ENCODE data around the gene NNAT. TPM values are rescaled to one million over a fixed set of nuclear protein-coding genes. Genes with fewer than 3 reads are reported as not detected.

Gene NNAT
- total RNA-seq, 1 donor from 2014 or later, result 0.54 TPM

DNA sequence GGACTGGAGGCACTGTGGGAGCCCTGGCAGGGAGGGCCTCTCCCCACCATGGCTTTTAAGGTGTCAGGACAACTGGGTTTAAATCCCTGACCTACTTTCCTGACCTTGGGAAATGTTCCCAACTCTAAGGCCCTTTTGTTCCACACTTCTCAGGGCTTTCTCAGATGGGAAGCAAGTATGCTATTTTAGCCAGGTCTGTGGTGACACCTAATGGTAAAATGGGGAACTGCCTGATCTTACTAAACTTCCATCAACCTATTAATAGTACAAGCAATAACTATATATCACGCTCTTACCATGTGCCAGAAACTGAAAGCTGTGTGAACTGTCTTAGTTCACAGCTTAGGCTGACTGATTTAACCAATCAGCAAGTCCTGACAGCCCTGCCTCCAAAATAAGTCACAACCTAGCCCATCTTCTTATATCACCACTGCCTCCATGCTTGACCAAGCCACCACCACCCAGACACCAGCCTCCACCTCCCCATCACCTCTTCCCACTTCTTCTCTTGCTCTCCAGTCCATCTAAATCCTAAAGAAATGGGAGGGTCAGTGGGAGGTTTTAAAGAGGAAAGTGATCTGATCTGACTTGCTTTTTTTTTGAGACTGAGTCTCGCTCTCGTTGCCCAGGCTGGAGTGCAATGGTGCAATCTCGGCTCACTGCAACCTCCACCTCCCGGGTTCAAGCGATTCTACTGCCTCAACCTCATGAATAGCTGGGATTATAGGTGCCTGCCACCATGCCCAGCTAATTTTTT is 13.5 kb downstream of the NNAT start:
- no peak overlapping the region for H3K4me3 Mint-ChIP-seq (ENCODE audit: unreplicated experiment)

DNA sequence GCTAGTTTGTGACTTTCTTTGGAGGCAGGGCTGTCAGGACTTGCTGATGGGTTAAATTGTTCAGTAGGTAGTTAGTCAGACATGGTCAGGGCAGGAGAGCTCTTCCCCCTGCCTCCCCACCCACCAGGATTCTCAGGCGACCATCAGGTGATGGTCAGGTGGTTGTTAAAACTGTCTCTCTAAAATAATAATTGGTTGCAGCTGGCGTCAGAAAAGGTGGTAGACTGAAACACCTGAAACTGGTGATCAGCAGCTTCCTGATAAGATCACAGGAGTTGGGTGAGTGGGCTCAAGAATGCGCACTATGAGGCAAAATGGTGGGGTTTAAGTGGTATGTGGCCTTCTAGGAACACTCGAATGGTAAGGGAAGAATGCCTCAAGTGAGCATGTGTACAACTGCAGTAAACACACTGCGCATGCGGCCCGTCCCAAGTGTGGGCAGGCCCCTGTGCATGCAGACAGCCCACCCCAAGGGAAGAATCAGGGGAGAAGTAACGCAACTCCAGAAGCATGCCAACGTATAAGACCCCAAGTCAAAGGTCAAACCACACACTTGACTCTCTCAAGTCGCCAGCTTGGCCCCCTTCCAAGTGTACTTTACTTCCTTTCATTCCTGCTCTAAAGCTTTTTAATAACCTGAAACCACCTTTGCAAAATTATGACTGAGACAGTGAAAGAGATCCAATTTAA is 14.5 kb downstream of the NNAT start:
- DNase-seq (ENCODE audit: low spot score), result no peak
- peaks cover 22% of the 10 kb centered on the region for H3K4me1 Mint-ChIP-seq (ENCODE audit: unreplicated experiment)
- H3K27me3 Mint-ChIP-seq (ENCODE audit: unreplicated experiment), result no peaks in the 10 kb centered on the region
- no peaks in the 10 kb centered on the region for H3K36me3 Mint-ChIP-seq (ENCODE audit: low read depth, unreplicated experiment)
- no peak overlapping the region for H3K27ac Mint-ChIP-seq (ENCODE audit: unreplicated experiment)
- TF ChIP-seq CTCF (IDR thresholded peaks at IDR 0.05; ENCODE audit: unreplicated experiment), result no peak
- no peak overlapping the region for H3K4me3 Mint-ChIP-seq (ENCODE audit: unreplicated experiment)
- H3K9me3 Mint-ChIP-seq (ENCODE audit: unreplicated experiment), result no peaks in the 10 kb centered on the region

More for the DNA sequence above, 13.5 kb downstream of the NNAT start:
- no peaks in the 10 kb centered on the region for H3K9me3 Mint-ChIP-seq (ENCODE audit: unreplicated experiment)
- TF ChIP-seq CTCF (IDR thresholded peaks at IDR 0.05; ENCODE audit: unreplicated experiment), result peak; percentile 84
- H3K27me3 Mint-ChIP-seq (ENCODE audit: unreplicated experiment), result no peaks in the 10 kb centered on the region
- H3K27ac Mint-ChIP-seq (ENCODE audit: unreplicated experiment), result no peak overlapping the region
- peak; percentile 69 for DNase-seq (ENCODE audit: low spot score)
- no peaks in the 10 kb centered on the region for H3K36me3 Mint-ChIP-seq (ENCODE audit: low read depth, unreplicated experiment)
- peaks cover 17% of the 10 kb centered on the region for H3K4me1 Mint-ChIP-seq (ENCODE audit: unreplicated experiment)

GRCh38 chr20:37537505-37537904 is 16.5 kb downstream of the NNAT start:
- Mint-ChIP-seq H3K36me3 (ENCODE audit: low read depth, unreplicated experiment) (no peaks in the 10 kb centered on the region), H3K27ac (ENCODE audit: unreplicated experiment) (no peak overlapping the region), H3K9me3 (ENCODE audit: unreplicated experiment) (no peaks in the 10 kb centered on the region), H3K4me1 (ENCODE audit: unreplicated experiment) (peaks cover 27% of the 10 kb centered on the region), H3K4me3 (ENCODE audit: unreplicated experiment) (no peak overlapping the region), H3K27me3 (ENCODE audit: unreplicated experiment) (no peaks in the 10 kb centered on the region)
- no peak for DNase-seq (ENCODE audit: low spot score)
- no peak for TF ChIP-seq CTCF (IDR thresholded peaks at IDR 0.05; ENCODE audit: unreplicated experiment)

- peaks cover 27% of the 10 kb centered on the region for H3K4me1 Mint-ChIP-seq (ENCODE audit: unreplicated experiment)
Measured at GRCh38 chr20:37538003-37538402, 17.0 kb downstream of the NNAT start.

More at GRCh38 chr20:37538003-37538402, 17.0 kb downstream of the NNAT start:
- no peak for TF ChIP-seq CTCF (IDR thresholded peaks at IDR 0.05; ENCODE audit: unreplicated experiment)
- Mint-ChIP-seq H3K27ac (ENCODE audit: unreplicated experiment) (no peak overlapping the region), H3K27me3 (ENCODE audit: unreplicated experiment) (no peaks in the 10 kb centered on the region), H3K9me3 (ENCODE audit: unreplicated experiment) (no peaks in the 10 kb centered on the region), H3K4me3 (ENCODE audit: unreplicated experiment) (no peak overlapping the region), H3K36me3 (ENCODE audit: low read depth, unreplicated experiment) (no peaks in the 10 kb centered on the region)
- DNase-seq (ENCODE audit: low spot score), result no peak

Measured in endothelial cell (in vitro differentiated cells).